WTC11 (cell line): ENCODE results near the gene AMPD1.

ENCODE experiments used
- ATF3 ChIP-seq: sonication (generic); formaldehyde crosslinking; conservative IDR thresholded peaks from 2 replicates; pipeline ENCODE4 v1.8.1; 2022; ENCODE audit warnings: mild to moderate bottlenecking, missing genetic modification reagents
- GABPB1 ChIP-seq: sonication (generic); formaldehyde crosslinking; IDR thresholded peaks from 2 replicates; pipeline ENCODE4 v1.8.1; 2023; ENCODE audit warnings: mild to moderate bottlenecking, missing genetic modification reagents
- JUN ChIP-seq: sonication (generic); formaldehyde crosslinking; IDR thresholded peaks from 2 replicates; pipeline ENCODE4 v1.8.0; 2023; ENCODE audit warnings: mild to moderate bottlenecking, missing genetic modification reagents
- TF ChIP-seq, protein P1 (sequence below): fragments of 200-600 bp; IDR thresholded peaks from 2 replicates; pipeline ENCODE4 v1.8.0; 2022; ENCODE audit warnings: antibody characterized with exemption
- TF ChIP-seq, protein P2 (sequence below): sonication (generic); formaldehyde crosslinking; IDR thresholded peaks from 2 replicates; pipeline ENCODE4 v1.8.0; 2022; ENCODE audit warnings: missing genetic modification reagents
- TF ChIP-seq, protein P3 (sequence below): sonication (generic); formaldehyde crosslinking; IDR thresholded peaks from 2 replicates; pipeline ENCODE4 v1.8.1; 2022; ENCODE audit warnings: mild to moderate bottlenecking, missing genetic modification reagents, moderate library complexity, borderline replicate concordance

DNA sequence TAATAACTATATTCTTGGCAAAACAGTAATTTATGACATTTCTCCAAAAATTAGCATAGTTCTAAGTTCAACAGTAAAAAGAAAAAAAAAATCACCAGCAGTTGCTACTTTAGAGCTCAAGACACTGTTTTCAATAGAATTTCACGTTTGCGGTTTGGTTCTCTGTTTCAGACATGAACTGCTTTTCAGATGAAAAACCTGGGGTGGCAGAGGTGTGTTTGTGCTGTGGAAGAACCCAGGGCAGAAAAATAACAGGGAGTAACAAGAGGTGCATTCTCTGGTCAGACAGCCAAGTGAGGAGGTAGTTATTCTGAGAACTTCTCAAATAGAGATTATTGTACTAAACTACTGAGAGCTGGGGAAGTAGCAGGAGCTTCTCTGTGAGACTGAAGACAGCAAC, 12.3 kb upstream of the AMPD1 start:
- TF ChIP-seq ATF3 (CRISPR knock-in tag), result no peak
- TF ChIP-seq, protein P1, sequence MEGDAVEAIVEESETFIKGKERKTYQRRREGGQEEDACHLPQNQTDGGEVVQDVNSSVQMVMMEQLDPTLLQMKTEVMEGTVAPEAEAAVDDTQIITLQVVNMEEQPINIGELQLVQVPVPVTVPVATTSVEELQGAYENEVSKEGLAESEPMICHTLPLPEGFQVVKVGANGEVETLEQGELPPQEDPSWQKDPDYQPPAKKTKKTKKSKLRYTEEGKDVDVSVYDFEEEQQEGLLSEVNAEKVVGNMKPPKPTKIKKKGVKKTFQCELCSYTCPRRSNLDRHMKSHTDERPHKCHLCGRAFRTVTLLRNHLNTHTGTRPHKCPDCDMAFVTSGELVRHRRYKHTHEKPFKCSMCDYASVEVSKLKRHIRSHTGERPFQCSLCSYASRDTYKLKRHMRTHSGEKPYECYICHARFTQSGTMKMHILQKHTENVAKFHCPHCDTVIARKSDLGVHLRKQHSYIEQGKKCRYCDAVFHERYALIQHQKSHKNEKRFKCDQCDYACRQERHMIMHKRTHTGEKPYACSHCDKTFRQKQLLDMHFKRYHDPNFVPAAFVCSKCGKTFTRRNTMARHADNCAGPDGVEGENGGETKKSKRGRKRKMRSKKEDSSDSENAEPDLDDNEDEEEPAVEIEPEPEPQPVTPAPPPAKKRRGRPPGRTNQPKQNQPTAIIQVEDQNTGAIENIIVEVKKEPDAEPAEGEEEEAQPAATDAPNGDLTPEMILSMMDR, result no peak
- TF ChIP-seq, protein P2, sequence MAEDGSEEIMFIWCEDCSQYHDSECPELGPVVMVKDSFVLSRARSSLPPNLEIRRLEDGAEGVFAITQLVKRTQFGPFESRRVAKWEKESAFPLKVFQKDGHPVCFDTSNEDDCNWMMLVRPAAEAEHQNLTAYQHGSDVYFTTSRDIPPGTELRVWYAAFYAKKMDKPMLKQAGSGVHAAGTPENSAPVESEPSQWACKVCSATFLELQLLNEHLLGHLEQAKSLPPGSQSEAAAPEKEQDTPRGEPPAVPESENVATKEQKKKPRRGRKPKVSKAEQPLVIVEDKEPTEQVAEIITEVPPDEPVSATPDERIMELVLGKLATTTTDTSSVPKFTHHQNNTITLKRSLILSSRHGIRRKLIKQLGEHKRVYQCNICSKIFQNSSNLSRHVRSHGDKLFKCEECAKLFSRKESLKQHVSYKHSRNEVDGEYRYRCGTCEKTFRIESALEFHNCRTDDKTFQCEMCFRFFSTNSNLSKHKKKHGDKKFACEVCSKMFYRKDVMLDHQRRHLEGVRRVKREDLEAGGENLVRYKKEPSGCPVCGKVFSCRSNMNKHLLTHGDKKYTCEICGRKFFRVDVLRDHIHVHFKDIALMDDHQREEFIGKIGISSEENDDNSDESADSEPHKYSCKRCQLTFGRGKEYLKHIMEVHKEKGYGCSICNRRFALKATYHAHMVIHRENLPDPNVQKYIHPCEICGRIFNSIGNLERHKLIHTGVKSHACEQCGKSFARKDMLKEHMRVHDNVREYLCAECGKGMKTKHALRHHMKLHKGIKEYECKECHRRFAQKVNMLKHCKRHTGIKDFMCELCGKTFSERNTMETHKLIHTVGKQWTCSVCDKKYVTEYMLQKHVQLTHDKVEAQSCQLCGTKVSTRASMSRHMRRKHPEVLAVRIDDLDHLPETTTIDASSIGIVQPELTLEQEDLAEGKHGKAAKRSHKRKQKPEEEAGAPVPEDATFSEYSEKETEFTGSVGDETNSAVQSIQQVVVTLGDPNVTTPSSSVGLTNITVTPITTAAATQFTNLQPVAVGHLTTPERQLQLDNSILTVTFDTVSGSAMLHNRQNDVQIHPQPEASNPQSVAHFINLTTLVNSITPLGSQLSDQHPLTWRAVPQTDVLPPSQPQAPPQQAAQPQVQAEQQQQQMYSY, result no peak
- TF ChIP-seq, protein P3, sequence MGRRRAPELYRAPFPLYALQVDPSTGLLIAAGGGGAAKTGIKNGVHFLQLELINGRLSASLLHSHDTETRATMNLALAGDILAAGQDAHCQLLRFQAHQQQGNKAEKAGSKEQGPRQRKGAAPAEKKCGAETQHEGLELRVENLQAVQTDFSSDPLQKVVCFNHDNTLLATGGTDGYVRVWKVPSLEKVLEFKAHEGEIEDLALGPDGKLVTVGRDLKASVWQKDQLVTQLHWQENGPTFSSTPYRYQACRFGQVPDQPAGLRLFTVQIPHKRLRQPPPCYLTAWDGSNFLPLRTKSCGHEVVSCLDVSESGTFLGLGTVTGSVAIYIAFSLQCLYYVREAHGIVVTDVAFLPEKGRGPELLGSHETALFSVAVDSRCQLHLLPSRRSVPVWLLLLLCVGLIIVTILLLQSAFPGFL (CRISPR knock-in tag), result no peak
- TF ChIP-seq GABPB1 (CRISPR knock-in tag), result no peak
- no peak for TF ChIP-seq JUN
